Measurements from ENCODE around the gene RFFL.
"Not testable (repeated sequence)": the region's sequence is repeated elsewhere in the genome, so short reads cannot be mapped to it uniquely, and the experiment has no call there.

RFFL gene, protein sequence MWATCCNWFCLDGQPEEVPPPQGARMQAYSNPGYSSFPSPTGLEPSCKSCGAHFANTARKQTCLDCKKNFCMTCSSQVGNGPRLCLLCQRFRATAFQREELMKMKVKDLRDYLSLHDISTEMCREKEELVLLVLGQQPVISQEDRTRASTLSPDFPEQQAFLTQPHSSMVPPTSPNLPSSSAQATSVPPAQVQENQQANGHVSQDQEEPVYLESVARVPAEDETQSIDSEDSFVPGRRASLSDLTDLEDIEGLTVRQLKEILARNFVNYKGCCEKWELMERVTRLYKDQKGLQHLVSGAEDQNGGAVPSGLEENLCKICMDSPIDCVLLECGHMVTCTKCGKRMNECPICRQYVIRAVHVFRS

GRCh38 chr17:35063514-35064223, at the start of gene RFFL:
Gene RFFL, minus strand, starts transcription at chr17:35063707. Its CDS starts 37,154 bp downstream, at chr17:35026553.
- peak; percentile 69 to 81 for DNase-seq

DNA sequence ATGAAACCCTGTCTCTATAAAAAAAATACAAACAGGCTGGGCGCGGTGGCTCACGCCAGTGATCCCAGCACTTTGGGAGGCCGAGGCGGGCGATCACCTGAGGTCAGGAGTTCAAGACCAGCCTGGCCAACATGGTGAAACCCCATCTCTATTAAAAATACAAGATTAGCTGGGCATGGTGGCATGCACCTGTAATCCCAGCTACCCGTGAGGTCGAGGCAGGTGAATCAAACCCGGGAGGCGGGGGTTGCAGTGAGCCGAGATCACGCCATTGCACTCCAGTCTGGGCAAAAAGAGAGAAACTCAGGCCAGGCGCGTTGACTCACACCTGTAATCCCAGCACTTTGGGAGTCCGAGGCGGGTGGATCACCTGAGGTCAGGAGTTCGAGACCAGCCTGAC, 47.3 kb upstream of the RFFL start:
- DNase-seq, result not testable (repeated sequence)

DNA sequence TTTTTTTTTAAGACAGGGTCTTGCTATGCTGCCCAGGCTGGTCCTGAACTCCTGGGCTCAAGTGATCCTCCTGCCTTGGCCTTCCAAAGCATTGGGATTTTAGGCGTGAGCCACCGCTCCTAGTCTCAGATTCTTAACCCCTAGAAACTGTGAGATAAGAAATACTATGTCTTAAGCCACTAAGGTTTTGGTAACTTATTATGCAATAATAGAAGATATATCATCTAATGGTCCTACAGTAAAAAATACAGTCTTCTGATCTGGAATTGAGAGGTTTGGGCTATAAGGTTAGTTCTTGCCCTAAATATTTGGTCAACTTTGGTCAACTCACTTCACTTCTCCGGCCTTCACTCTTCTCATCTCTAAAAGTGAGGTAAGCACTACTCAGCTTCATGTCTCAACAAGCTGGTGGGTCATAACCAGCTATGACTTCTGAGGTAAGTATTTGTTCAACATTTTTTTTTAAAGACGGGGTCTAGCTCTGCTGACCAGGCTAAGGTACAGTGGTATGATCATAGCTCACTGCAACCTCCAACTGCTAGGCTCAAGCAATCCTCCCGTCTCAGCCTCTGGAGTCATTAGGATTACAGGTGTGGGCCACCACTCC, 41.4 kb upstream of the RFFL start:
- DNase-seq, result no peak

DNA sequence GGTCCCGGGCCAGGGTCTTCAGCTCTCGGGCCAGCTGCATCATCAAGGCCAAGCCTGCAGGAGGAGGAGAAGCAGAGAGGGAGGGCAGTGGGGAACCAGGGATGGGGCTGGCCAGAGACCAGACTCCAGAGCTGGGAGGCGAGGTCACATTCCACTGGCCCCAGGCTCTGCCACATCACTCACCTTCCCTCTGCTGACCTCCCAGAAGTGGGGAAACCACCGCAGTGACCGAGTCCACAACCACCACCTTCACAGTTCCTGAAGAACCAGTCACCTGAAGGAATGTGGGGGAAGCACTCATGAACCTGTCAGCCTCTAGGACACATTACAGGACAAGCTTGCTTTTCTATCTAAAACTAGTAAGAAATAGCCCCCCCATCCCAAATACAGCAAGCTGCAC, 39.8 kb upstream of the RFFL start:
- no peak for DNase-seq

- no peak for DNase-seq
These were observed 38.2 kb upstream of the RFFL start for GRCh38 chr17:35101725-35102124.

DNA sequence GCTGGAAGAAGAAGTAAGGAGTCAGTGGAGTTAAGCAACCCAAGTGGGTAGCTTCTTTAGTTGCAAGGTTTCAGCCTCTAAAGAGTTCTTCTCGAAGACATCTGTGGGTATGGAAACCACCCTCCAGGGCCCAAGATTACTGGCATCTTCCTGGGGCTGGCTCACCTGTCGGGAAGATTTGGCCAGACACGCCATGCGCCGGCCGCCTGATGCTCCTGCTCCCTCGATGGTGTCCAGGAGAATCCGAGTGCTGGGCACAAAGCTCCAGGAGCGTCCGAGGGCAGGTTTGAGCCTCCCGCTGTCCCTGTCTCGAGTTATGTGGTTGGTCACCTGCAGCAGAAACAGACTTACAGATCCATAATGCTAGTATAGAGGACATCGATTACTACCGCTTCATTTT, 37.5 kb upstream of the RFFL start:
- no peak for DNase-seq

DNA sequence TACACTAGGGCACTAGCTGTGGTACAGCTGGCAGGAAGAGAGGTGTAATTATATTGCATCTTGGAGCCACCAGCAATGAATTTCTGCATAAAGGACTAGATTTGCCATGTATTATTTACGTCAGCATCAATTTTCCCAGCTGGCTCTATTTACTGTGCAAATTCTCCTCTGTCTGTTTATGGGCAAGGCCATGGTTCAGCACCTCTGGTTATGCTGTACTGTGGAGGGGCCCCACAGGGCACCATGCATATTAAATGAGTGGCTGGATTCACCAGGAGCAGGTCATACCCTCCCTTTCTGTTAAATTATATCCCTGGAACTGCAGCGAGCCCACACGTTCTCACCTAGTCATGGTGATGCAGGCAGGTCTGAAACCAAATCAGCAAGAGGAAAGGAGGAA, 36.4 kb upstream of the RFFL start:
- DNase-seq, result no peak

- no peak for DNase-seq
These were observed 34.3 kb upstream of the RFFL start for GRCh38 chr17:35097776-35098175.

- DNase-seq, result no peak
These were observed 32.2 kb upstream of the RFFL start for GRCh38 chr17:35095741-35096140.

- DNase-seq, result no peak
These were observed 31.4 kb upstream of the RFFL start for GRCh38 chr17:35094902-35095301.

- not testable (repeated sequence) for DNase-seq
These were observed 27.2 kb upstream of the RFFL start for GRCh38 chr17:35090707-35091106.

DNA sequence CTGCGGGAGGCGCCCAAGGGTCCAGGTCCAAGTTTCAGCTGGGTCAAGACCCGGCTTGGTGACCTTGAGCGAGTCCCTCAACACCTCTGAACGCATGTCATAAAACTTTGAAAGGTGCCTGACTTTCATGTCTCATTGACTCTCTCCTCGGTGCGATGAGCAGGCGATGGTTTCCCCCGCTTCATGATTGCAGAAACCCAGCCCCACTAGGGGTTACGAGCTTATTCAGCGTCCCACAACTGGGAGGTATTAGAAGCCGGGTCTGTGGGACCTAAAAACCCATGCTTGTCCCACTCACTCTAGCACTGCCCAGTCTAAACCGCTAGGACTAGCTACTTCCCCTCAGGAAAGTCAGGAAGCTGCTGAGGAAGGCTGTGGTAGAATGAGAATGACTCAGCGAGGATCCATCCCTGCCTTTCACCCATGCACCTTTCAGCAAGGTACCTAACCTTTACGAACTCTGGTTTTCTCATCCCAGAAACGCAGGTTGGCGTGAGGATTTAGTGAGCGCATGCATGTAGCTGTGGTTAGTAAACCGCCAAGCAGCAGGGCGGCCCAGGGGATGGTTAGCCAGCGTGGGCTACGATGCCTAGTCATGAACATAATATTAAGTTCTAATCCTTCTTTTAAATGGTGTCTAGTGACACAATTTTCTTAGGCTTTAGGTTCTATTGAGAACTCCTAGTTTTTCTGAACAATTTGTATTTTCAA, 26.2 kb upstream of the RFFL start:
- no peak for DNase-seq

GRCh38 chr17:35088881-35089585, 25.5 kb upstream of the RFFL start:
- peak in 1 of 2 experiments; percentile 85 for DNase-seq

DNA sequence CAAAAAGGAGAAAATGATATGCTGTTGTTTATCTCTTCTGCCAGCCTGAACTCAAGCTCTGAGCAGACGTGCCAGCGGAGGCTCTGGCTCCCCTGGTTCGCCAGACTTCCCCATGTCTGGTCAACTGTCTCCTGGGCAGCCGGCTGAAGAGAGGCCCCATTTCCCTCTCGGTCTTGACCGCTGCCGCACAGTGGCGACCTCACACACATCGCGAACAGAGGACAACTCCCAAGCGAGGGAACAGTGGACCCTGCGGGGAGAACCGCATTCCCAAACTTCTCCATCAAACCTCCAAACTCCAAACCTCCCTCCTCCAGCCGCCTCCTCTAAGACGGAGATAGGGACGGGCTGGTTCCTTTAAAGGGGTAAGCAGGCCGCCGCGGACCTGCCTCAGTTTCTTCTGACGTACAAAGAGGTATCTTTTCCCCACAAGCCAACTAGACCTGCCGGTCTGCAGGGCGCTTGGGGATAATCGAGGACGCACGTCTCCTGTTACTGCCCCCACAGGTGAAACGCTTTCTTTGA, 24.9 kb upstream of the RFFL start:
- peak in 1 of 2 experiments; percentile 20 for DNase-seq

- DNase-seq, result peak in 1 of 2 experiments; percentile 20
These were observed 24.3 kb upstream of the RFFL start for GRCh38 chr17:35087731-35088355.

- DNase-seq, result no peak
These were observed 23.5 kb upstream of the RFFL start for GRCh38 chr17:35086931-35087573.

GRCh38 chr17:35086164-35086563, 22.7 kb upstream of the RFFL start:
- no peak for DNase-seq

DNA sequence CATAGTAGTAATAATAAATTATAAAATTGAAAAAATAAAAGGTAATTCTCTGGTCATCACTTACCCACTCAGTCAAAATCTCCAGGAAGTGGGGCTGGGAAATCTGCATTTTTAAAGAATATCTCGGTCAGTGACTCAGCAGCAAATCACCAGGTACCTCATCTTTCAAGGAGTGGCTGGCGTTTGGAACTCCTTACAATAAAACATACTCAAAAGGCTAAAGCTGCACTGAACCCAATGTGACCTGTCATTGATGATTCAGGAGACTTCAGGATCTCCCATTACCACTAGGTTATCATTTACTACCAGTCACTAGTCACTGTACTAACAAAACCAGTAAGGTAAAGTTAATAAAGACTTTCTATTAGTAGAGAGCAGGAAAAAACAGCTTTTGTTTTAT, 21.5 kb upstream of the RFFL start:
- no peak for DNase-seq

DNA sequence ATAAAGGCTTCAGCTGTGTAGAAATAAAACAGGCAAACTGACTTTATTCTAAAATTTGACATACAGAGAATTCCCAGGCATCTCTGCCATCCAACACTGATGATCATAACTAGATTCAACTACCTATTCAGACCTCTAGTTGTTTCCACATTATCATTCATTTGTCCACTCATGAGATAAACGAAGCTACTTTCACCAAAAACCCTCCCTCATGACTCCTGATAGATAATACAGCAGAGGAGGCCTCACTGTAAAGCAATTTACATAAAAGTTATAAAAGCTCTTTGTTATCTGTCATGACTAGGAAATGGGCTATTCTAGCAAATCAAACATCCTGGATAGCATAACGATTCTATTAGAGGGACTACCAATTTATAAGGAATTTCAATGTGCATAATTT, 19.6 kb upstream of the RFFL start:
- DNase-seq, result no peak

- peak; percentile 69 to 78 for DNase-seq
These were observed 18.7 kb upstream of the RFFL start for GRCh38 chr17:35082073-35082657.

DNA sequence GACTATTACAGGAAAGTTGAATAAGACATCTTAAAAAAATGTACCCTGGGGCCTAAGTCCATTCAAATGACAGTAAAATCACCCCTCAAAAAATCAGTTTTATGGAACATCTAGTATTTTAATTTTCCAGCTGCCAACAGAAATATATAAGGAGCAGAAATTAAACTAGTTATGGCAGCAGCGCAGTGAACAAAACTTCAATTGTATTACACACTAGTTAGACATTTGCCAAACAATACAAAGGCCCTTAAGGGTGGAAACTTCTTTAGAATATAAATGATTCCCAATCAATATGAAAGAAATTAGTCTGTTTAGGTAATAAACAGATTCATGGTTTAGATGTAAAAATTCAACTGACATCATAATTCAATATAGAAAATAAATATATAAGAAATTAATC, 18.1 kb upstream of the RFFL start:
- no peak for DNase-seq

Measured in NCI-H446 (cell line).